ENCODE results near the gene AK4. TPM values are rescaled to one million over a fixed set of nuclear protein-coding genes. Genes with fewer than 3 reads are reported as not detected.

The AK4 gene
- polyA plus RNA-seq, 1 donor (not counting 4 experiments of a cell fraction or from before 2014, with no cell fraction given): 90.0 TPM

DNA sequence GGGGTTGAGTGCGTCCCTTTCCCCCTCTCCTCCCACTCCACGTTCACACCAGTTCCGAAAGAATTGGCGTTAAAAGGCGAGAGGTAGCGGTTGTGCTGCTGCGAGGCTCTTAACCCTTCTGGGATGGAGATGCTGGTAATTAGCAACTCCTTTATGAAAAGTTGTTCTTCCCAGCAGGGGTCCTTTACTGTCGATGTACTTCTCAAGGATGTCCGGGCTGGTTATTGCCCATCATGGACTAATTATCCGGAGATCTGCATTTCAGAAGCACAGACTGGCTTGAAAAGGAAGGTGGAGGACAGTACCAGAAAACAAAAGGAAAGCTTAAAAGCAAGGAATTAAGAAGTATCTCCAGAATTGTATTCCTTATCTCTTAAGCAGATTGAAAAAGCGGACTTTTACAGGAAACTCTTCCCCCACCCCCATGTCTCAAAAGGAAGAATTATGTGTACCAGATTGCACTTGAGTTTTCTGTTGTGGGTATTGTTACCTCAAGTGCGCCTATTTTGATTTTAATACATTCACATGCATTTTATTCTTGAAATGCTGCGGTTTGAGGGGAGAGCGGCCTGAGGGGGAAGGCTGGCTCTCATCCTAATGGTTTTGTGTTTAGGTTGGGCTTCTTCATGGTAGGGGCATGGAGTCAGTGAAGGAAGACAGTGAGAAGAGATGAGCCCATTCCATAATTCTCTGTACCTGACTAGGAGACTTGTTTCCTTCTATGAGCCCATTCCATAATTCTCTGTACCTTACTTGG is 1.5 kb downstream of the AK4 start:
- Histone ChIP-seq H3K4me1 (ENCODE audit: control insufficient read depth, extremely low read depth, insufficient read depth, low read length) (peaks cover 20% of the 10 kb centered on the region), H3K27ac (ENCODE audit: control insufficient read depth, insufficient read depth, low read length) (peak overlapping the region; percentile 58), H2AFZ (ENCODE audit: control insufficient read depth, low read length) (peak overlapping the region; percentile 80), H4K20me1 (ENCODE audit: control insufficient read depth, extremely low read depth, insufficient read depth, low read length) (peaks cover 2% of the 10 kb centered on the region), H3K9me3 (ENCODE audit: control insufficient read depth, low read depth, low read length) (no peaks in the 10 kb centered on the region), H3K4me3 (ENCODE audit: control insufficient read depth in 2 of 3, extremely low read depth in 1 of 3, insufficient read depth in 2 of 3, low read depth in 1 of 3, low read length in 3 of 3) (peak overlapping the region; percentile 78 to 85 (median 85)), H3K36me3 (ENCODE audit: control insufficient read depth in 2 of 2, extremely low read depth in 1 of 2, insufficient read depth in 2 of 2, low read length in 2 of 2) (peaks cover 2 to 3% of the 10 kb centered on the region in 2 experiments), H3K27me3 (ENCODE audit: control insufficient read depth, extremely low read depth, insufficient read depth, low read length) (no peaks in the 10 kb centered on the region), H3K79me2 (ENCODE audit: control insufficient read depth, insufficient read depth, low read length) (peaks cover 35% of the 10 kb centered on the region), H3K4me2 (ENCODE audit: control insufficient read depth, extremely low read depth, insufficient read depth, low read depth, low read length) (peak overlapping the region; percentile 96), H3K9me1 (ENCODE audit: control insufficient read depth, extremely low read depth, insufficient read depth, low read length) (peaks cover 7% of the 10 kb centered on the region), H3K9ac (ENCODE audit: control insufficient read depth, extremely low read depth, insufficient read depth, low read length) (peak overlapping the region; percentile 78)
- dilution Hi-C loops (cut with MboI; ENCODE audit: extremely low pct_ligation_motif_present, low sequenced_read_pairs): no loop called here
- DNase-seq (ENCODE audit: low read depth, low spot score): no peak
- no peak for FAIRE-seq
- TF ChIP-seq, protein P1, sequence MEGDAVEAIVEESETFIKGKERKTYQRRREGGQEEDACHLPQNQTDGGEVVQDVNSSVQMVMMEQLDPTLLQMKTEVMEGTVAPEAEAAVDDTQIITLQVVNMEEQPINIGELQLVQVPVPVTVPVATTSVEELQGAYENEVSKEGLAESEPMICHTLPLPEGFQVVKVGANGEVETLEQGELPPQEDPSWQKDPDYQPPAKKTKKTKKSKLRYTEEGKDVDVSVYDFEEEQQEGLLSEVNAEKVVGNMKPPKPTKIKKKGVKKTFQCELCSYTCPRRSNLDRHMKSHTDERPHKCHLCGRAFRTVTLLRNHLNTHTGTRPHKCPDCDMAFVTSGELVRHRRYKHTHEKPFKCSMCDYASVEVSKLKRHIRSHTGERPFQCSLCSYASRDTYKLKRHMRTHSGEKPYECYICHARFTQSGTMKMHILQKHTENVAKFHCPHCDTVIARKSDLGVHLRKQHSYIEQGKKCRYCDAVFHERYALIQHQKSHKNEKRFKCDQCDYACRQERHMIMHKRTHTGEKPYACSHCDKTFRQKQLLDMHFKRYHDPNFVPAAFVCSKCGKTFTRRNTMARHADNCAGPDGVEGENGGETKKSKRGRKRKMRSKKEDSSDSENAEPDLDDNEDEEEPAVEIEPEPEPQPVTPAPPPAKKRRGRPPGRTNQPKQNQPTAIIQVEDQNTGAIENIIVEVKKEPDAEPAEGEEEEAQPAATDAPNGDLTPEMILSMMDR (optimal IDR thresholded peaks at IDR 0.05 in 1 of 3, IDR thresholded peaks at IDR 0.05 in 1 of 3, conservative IDR thresholded peaks at IDR 0.05 in 1 of 3; ENCODE audit: extremely low read depth in 1 of 3, insufficient read depth in 2 of 3, low read length in 3 of 3): no peak
- TF ChIP-seq EZH2 (IDR thresholded peaks at IDR 0.05; ENCODE audit: low read length): no peak

DNA sequence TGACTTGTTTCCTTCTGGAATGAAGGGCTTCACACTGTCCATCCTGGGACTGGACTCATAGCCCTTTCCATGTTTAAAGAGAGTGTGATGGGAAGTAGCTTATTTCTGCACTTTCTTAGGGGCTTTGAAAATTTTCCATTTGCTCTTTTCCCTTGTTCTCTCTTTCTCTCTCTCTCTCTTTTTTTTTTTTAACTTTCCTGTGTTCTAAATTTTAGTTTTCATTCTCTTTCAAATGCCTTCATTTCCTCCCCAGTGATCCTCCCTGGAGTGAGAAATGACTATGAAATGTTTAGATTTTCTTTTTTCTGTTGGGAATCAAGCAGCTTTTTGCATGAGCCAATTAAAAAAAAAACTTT is 2.1 kb downstream of the AK4 start:
- H3K79me2 ChIP-seq (ENCODE audit: control insufficient read depth, insufficient read depth, low read length): peaks cover 37% of the 10 kb centered on the region
- H3K27ac ChIP-seq (ENCODE audit: control insufficient read depth, insufficient read depth, low read length): no peak overlapping the region
- H3K4me3 ChIP-seq (ENCODE audit: control insufficient read depth in 2 of 3, extremely low read depth in 1 of 3, insufficient read depth in 2 of 3, low read depth in 1 of 3, low read length in 3 of 3): peak overlapping the region in 2 of 3 experiments; percentile 78 to 85

More for the DNA sequence above, 2.1 kb downstream of the AK4 start:
- no peaks in the 10 kb centered on the region for H3K27me3 ChIP-seq (ENCODE audit: control insufficient read depth, extremely low read depth, insufficient read depth, low read length)
- H3K4me2 ChIP-seq (ENCODE audit: control insufficient read depth, extremely low read depth, insufficient read depth, low read depth, low read length): peak overlapping the region; percentile 96
- DNase-seq (ENCODE audit: low read depth, low spot score) (no peak), FAIRE-seq (peak; percentile 17)
- no peak overlapping the region for H2AFZ ChIP-seq (ENCODE audit: control insufficient read depth, low read length)
- H3K9me1 ChIP-seq (ENCODE audit: control insufficient read depth, extremely low read depth, insufficient read depth, low read length): peaks cover 7% of the 10 kb centered on the region
- peaks cover 4% of the 10 kb centered on the region for H4K20me1 ChIP-seq (ENCODE audit: control insufficient read depth, extremely low read depth, insufficient read depth, low read length)
- H3K9me3 ChIP-seq (ENCODE audit: control insufficient read depth, low read depth, low read length): no peaks in the 10 kb centered on the region
- H3K9ac ChIP-seq (ENCODE audit: control insufficient read depth, extremely low read depth, insufficient read depth, low read length): no peak overlapping the region
- no peak for TF ChIP-seq EZH2 (IDR thresholded peaks at IDR 0.05; ENCODE audit: low read length)
- TF ChIP-seq, protein P1 (optimal IDR thresholded peaks at IDR 0.05 in 1 of 3, IDR thresholded peaks at IDR 0.05 in 1 of 3, conservative IDR thresholded peaks at IDR 0.05 in 1 of 3; ENCODE audit: extremely low read depth in 1 of 3, insufficient read depth in 2 of 3, low read length in 3 of 3): no peak
- peaks cover 20% of the 10 kb centered on the region for H3K4me1 ChIP-seq (ENCODE audit: control insufficient read depth, extremely low read depth, insufficient read depth, low read length)
- peaks cover 2 to 3% of the 10 kb centered on the region in 2 experiments for H3K36me3 ChIP-seq (ENCODE audit: control insufficient read depth in 2 of 2, extremely low read depth in 1 of 2, insufficient read depth in 2 of 2, low read length in 2 of 2)
- dilution Hi-C loops (cut with MboI; ENCODE audit: extremely low pct_ligation_motif_present, low sequenced_read_pairs): no loop called here

All from keratinocyte (primary cell).